GM12872 (cell line): ENCODE data around the gene S1PR3.

ENCODE experiments used
- CTCF ChIP-seq: IDR thresholded peaks from 3 replicates; pipeline ENCODE4 v1.5.1; 2011; ENCODE audit warnings: low read depth, mild to moderate bottlenecking, low read length, moderate library complexity; ENCODE audit not compliant: insufficient read depth

Gene S1PR3

GRCh38 chr9:89022001-89022759 is 30.9 kb downstream of the S1PR3 start:
- TF ChIP-seq CTCF, result no peak

GRCh38 chr9:89022902-89023301 is 31.6 kb downstream of the S1PR3 start:
- TF ChIP-seq CTCF, result no peak

- no peak for TF ChIP-seq CTCF
These were observed 32.5 kb downstream of the S1PR3 start for GRCh38 chr9:89023740-89024139.

GRCh38 chr9:89024727-89025126 is 33.5 kb downstream of the S1PR3 start:
- TF ChIP-seq CTCF, result no peak

- no peak for TF ChIP-seq CTCF
These were observed 34.3 kb downstream of the S1PR3 start for GRCh38 chr9:89025553-89025952.

- TF ChIP-seq CTCF, result no peak
These were observed 35.6 kb downstream of the S1PR3 start for GRCh38 chr9:89026876-89027275.

- TF ChIP-seq CTCF, result no peak
These were observed 38.5 kb downstream of the S1PR3 start for GRCh38 chr9:89029788-89030187.
